K562 (cell line): Measurements from ENCODE around the gene GRAMD4.

Source experiments
- CTCF ChIP-seq, 3 experiments: IDR thresholded peaks in 2 of 3; conservative IDR thresholded peaks in 1 of 3; 2 replicates each; pipeline ENCODE4 v1.5.1; 2011 to 2012; ENCODE audit warnings: low read length in 3 of 3, mild to moderate bottlenecking in 3 of 3, control low read depth in 2 of 3, improper control_type of control experiment in 1 of 3, inconsistent platforms in 1 of 3, low read depth in 1 of 3, mixed read lengths in 1 of 3, moderate library complexity in 1 of 3; ENCODE audit not compliant: insufficient read depth in 2 of 3
- NFYB ChIP-seq: IDR thresholded peaks from 2 replicates; pipeline ENCODE4 v1.6.1; 2011; ENCODE audit warnings: mild to moderate bottlenecking, moderate library complexity; ENCODE audit not compliant: insufficient read length; ENCODE audit errors: extremely low read depth
- SP1 ChIP-seq: sonication (generic); formaldehyde crosslinking; IDR thresholded peaks from 2 replicates; pipeline ENCODE4 v1.8.1; 2022; ENCODE audit warnings: mild to moderate bottlenecking, missing genetic modification reagents

- TF ChIP-seq CTCF (IDR thresholded peaks at IDR 0.05 in 2 of 3, conservative IDR thresholded peaks at IDR 0.05 in 1 of 3; ENCODE audit: insufficient read depth in 2 of 3, low read depth in 1 of 3, low read length in 3 of 3) (no peak), NFYB (no peak), SP1 (no peak)
These were observed 12.6 kb downstream of the GRAMD4 start for GRCh38 chr22:46632646-46633249.
